Caco-2 (cell line): Measurements from ENCODE around the gene OSBP. TPM values are rescaled to one million over a fixed set of nuclear protein-coding genes. Genes with fewer than 3 reads are reported as not detected.

Experiments
- BruUV-seq: library from RNA; stranded (reverse); fragments of 400-500 nt; replicated peaks from 2 replicates; lab custom pipeline; 2021; lab: Mats Ljungman, UMichigan
- CTCF ChIA-PET: fragments of 300-600 bp; sonication (Branson Sonifier 250); formaldehyde crosslinking; loops from one replicate; lab custom pipeline; 2022; ENCODE audit warnings: antibody characterized with exemption; lab: Charles Lee
- POLR2A ChIA-PET: fragments of 300-600 bp; sonication (Branson Sonifier 250); formaldehyde crosslinking; loops from one replicate; lab custom pipeline; 2022; ENCODE audit warnings: antibody characterized with exemption; lab: Charles Lee
- DNase-seq, 2 experiments: peaks; one replicate each; pipeline versions ENCODE4 v3.0.0 to v3.0.0-alpha.2; 2020 to 2022
- H3K27me3 ChIP-seq: replicated peaks from 2 replicates; pipeline ENCODE4 v1.6.0; 2011; ENCODE audit warnings: low read length; ENCODE audit not compliant: control insufficient read depth, insufficient read depth
- H3K36me3 ChIP-seq: 2 replicates; pipeline ENCODE4 v1.5.1; 2011; ENCODE audit warnings: low read length; ENCODE audit not compliant: control insufficient read depth, insufficient read depth
- H3K4me1 ChIP-seq: fragments of 250-450 bp; sonication (Bioruptor Pico); 2 replicates; pipeline ENCODE4 v1.5.1; 2020; ENCODE audit warnings: mild to moderate bottlenecking
- H3K4me3 ChIP-seq: 2 replicates; pipeline ENCODE4 v1.5.1; 2011; ENCODE audit warnings: low read depth, mild to moderate bottlenecking, control low read depth, low read length
- H3K9me3 ChIP-seq: fragments of 250-450 bp; sonication (Bioruptor Pico); 2 replicates; pipeline ENCODE4 v1.5.1; 2020; ENCODE audit warnings: mild to moderate bottlenecking, moderate library complexity
- H3K27ac Mint-ChIP-seq: one replicate; pipeline ENCODE4 v1.8.0; 2022; ENCODE audit warnings: mixed read lengths; ENCODE audit not compliant: unreplicated experiment
- H3K27me3 Mint-ChIP-seq: one replicate; pipeline ENCODE4 v1.8.0; 2022; ENCODE audit warnings: mixed read lengths; ENCODE audit not compliant: insufficient read depth, unreplicated experiment
- H3K36me3 Mint-ChIP-seq: one replicate; pipeline ENCODE4 v1.8.0; 2022; ENCODE audit warnings: mild to moderate bottlenecking, mixed read lengths; ENCODE audit not compliant: insufficient read depth, unreplicated experiment
- H3K4me1 Mint-ChIP-seq: one replicate; pipeline ENCODE4 v1.8.0; 2022; ENCODE audit warnings: low read depth, mixed read lengths; ENCODE audit not compliant: unreplicated experiment
- H3K4me3 Mint-ChIP-seq: one replicate; pipeline ENCODE4 v1.8.0; 2022; ENCODE audit warnings: mild to moderate bottlenecking, moderate library complexity, mixed read lengths; ENCODE audit not compliant: unreplicated experiment
- H3K9me3 Mint-ChIP-seq: one replicate; pipeline ENCODE4 v1.8.0; 2022; ENCODE audit warnings: mixed read lengths; ENCODE audit not compliant: unreplicated experiment
- CTCF ChIP-seq, 2 experiments: fragments of 200-600 bp in 1 of 2; IDR thresholded peaks; 1 replicate in 1 of 2; 2 replicates in 1 of 2; pipeline versions ENCODE4 v1.5.1 to v1.8.0; 2011 to 2022; ENCODE audit warnings: antibody characterized with exemption in 1 of 2, control low read depth in 1 of 2, inconsistent platforms in 1 of 2, low read depth in 1 of 2, low read length in 1 of 2, mild to moderate bottlenecking in 1 of 2, moderate library complexity in 1 of 2; ENCODE audit not compliant: insufficient read depth in 1 of 2, severe bottlenecking in 1 of 2, unreplicated experiment in 1 of 2
- intact Hi-C: fragments of 100-400 bp; cut with micrococcal nuclease; formaldehyde crosslinking; loops from one replicate; pipeline ENCODE4 v1.10.0; 2022; ENCODE audit not compliant: unreplicated experiment
- total RNA-seq: library from RNA; stranded (reverse); gene quantifications from 2 replicates; pipeline ENCODE4 v1.2.3, GENCODE V29; 2022

The OSBP gene
- total RNA-seq, 1 experiment from 2014 or later = 67.5 TPM

GRCh38 chr11:59572091-59572490 is 43.5 kb downstream of the OSBP start:
- Mint-ChIP-seq H3K27me3 (no peaks in the 10 kb centered on the region), H3K36me3 (peaks cover 48% of the 10 kb centered on the region), H3K4me3 (no peak overlapping the region), H3K4me1 (no peaks in the 10 kb centered on the region), H3K27ac (no peak overlapping the region), H3K9me3 (no peaks in the 10 kb centered on the region)
- Histone ChIP-seq H3K4me1 (no peaks in the 10 kb centered on the region), H3K4me3 (no peak overlapping the region), H3K9me3 (no peaks in the 10 kb centered on the region), H3K27me3 (no peaks in the 10 kb centered on the region), H3K36me3 (no peaks in the 10 kb centered on the region)
- TF ChIP-seq CTCF (IDR thresholded peaks at IDR 0.05; ENCODE audit: insufficient read depth in 1 of 2, low read depth in 1 of 2, low read length in 1 of 2, severe bottlenecking in 1 of 2, unreplicated experiment in 1 of 2) = no peak
- ChIA-PET POLR2A (no interaction called here), CTCF (no interaction called here)
- no peak for DNase-seq
- no TSS peak for BruUV-seq
- intact Hi-C loops = no loop called here

DNA sequence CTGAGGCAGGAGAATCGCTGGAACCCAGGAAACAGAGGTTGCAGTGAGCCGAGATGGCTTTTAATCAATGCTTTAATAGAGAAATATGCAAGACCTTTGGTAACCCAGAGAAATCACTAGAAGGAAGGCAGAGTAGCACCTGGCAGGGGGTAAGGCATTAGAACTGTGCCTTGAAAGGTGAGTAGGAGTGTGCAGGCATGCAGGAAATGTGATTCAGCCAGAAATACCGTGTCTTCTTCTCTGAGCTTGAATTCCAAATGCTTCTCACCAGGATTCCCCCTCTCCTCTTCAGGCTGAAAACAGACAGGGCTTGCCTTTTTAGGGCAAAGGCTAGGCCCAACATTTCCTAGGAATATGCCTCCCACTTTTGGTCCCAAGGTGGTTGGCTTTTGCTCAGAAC is 53.3 kb downstream of the OSBP start:
- Mint-ChIP-seq H3K27ac (no peak overlapping the region), H3K27me3 (no peaks in the 10 kb centered on the region), H3K9me3 (no peaks in the 10 kb centered on the region), H3K36me3 (peaks cover 43% of the 10 kb centered on the region), H3K4me3 (peak overlapping the region; percentile 75), H3K4me1 (peaks cover 13% of the 10 kb centered on the region)
- no TSS peak for BruUV-seq
- Histone ChIP-seq H3K9me3 (no peaks in the 10 kb centered on the region), H3K4me1 (peaks cover 8% of the 10 kb centered on the region; the same call in 1 of the 2 replicates), H3K36me3 (no peaks in the 10 kb centered on the region), H3K27me3 (no peaks in the 10 kb centered on the region), H3K4me3 (no peak overlapping the region)
- ChIA-PET POLR2A (no interaction called here), CTCF (no interaction called here)
- intact Hi-C loops = no loop called here
- no peak for DNase-seq
- TF ChIP-seq CTCF (IDR thresholded peaks at IDR 0.05; ENCODE audit: insufficient read depth in 1 of 2, low read depth in 1 of 2, low read length in 1 of 2, severe bottlenecking in 1 of 2, unreplicated experiment in 1 of 2) = no peak

GRCh38 chr11:59560702-59561473 is 54.7 kb downstream of the OSBP start:
- no peaks in the 10 kb centered on the region for H3K36me3 ChIP-seq
- peak; percentile 88 to 92 for DNase-seq
- CTCF ChIA-PET = interaction anchor here (1.1 to 1.5 kb wide), 2 partner anchors 9 to 24 kb away, joined by 4 read pairs; no protein-coding TSS in a partner anchor
- Mint-ChIP-seq H3K36me3 (peaks cover 50% of the 10 kb centered on the region), H3K4me1 (peaks cover 19% of the 10 kb centered on the region), H3K27me3 (no peaks in the 10 kb centered on the region), H3K27ac (peak overlapping the region; percentile 74), H3K9me3 (no peaks in the 10 kb centered on the region), H3K4me3 (peak overlapping the region; percentile 75)
- H3K4me3 ChIP-seq = peak overlapping the region; percentile 64
- TF ChIP-seq CTCF (IDR thresholded peaks at IDR 0.05; ENCODE audit: insufficient read depth in 1 of 2, low read depth in 1 of 2, low read length in 1 of 2, severe bottlenecking in 1 of 2, unreplicated experiment in 1 of 2) = no peak
- H3K27me3 ChIP-seq = no peaks in the 10 kb centered on the region
- no TSS peak for BruUV-seq
- H3K4me1 ChIP-seq = peaks cover 8% of the 10 kb centered on the region; the same call in 1 of the 2 replicates
- no peaks in the 10 kb centered on the region for H3K9me3 ChIP-seq
- POLR2A ChIA-PET = interaction anchor here (0.6 to 1.4 kb wide), 5 partner anchors 9 to 108 kb away, joined by 3 to 16 read pairs (median 4); partner anchors contain the start of gene PATL1
- intact Hi-C loops = loop anchor here (1.0 kb wide), 1 partner anchor 11 kb away; no protein-coding TSS in a partner anchor
